K562 (cell line): ENCODE results near the gene RIPK4. TPM values are rescaled to one million over a fixed set of nuclear protein-coding genes. Genes with fewer than 3 reads are reported as not detected.

Experiments
- ATAC-seq: fragments of 200-7000 bp; cut with Tn5 transposase; 3 replicates; pipeline ENCODE4 v1.9.1; 2020; ENCODE audit warnings: moderate library complexity
- BruUV-seq: library from RNA; stranded (reverse); fragments of 400-500 nt; replicated peaks from 2 replicates; lab custom pipeline; 2021; lab: Mats Ljungman, UMichigan
- CTCF ChIA-PET: fragments of 300-600 bp; formaldehyde crosslinking; extraction: SDS; loops from one replicate; lab custom pipeline; 2021; ENCODE audit warnings: low intra/inter-chr PET ratio; lab: Yijun Ruan, JAX
- POLR2A ChIA-PET: fragments of 300-600, 350-650 bp; sonication (Branson Sonifier 250); formaldehyde crosslinking; extraction: SDS; loops from one replicate; lab custom pipeline; 2021; ENCODE audit warnings: antibody characterized with exemption, inconsistent platforms; lab: Yijun Ruan, JAX
- DNase-seq, 4 experiments: peaks; one replicate each; pipeline versions ENCODE4 v3.0.0 to v3.0.0-alpha.2; 2011 to 2018; ENCODE audit warnings: low spot score in 3 of 4, mixed read lengths in 3 of 4; ENCODE audit errors: extremely low read depth in 1 of 4
- FAIRE-seq: peaks from 2 replicates; lab custom pipeline; 2011; peaks lifted over from hg19 to GRCh38; lab: Jason Lieb, UNC
- H2AFZ ChIP-seq: 2 replicates; pipeline ENCODE4 v1.6.0; 2011; ENCODE audit warnings: low read depth, low read length, control low read depth, inconsistent platforms
- H3K27ac ChIP-seq: fragments of 200-600 bp; 3 replicates; pipeline ENCODE4 v1.8.0; 2011; ENCODE audit warnings: low read depth, mild to moderate bottlenecking, control low read depth, inconsistent platforms, low read length, moderate library complexity, mixed read lengths; ENCODE audit errors: extremely low read depth
- H3K27me3 ChIP-seq, 2 experiments: fragments of 300-600 bp in 1 of 2; 2 replicates in 1 of 2; 3 replicates in 1 of 2; pipeline versions ENCODE4 v1.6.0 to v1.8.0; 2011; ENCODE audit warnings: inconsistent platforms in 2 of 2, low read length in 2 of 2, mild to moderate bottlenecking in 1 of 2, mixed read lengths in 1 of 2, moderate library complexity in 1 of 2; ENCODE audit not compliant: control insufficient read depth in 2 of 2, insufficient read depth in 2 of 2
- H3K36me3 ChIP-seq: fragments of 300-600 bp; 3 replicates; pipeline ENCODE4 v1.8.0; 2011; ENCODE audit warnings: mild to moderate bottlenecking, low read length, inconsistent platforms; ENCODE audit not compliant: control insufficient read depth, insufficient read depth
- H3K4me1 ChIP-seq, 2 experiments: fragments of 200-600 bp in 1 of 2; replicated peaks in 1 of 2; 2 replicates in 1 of 2; 3 replicates in 1 of 2; pipeline versions ENCODE4 v1.5.1 to v1.8.0; 2011; ENCODE audit warnings: inconsistent platforms in 2 of 2, low read length in 2 of 2, mild to moderate bottlenecking in 1 of 2, mixed read lengths in 1 of 2, moderate library complexity in 1 of 2; ENCODE audit not compliant: control insufficient read depth in 2 of 2, insufficient read depth in 2 of 2
- H3K4me2 ChIP-seq: 2 replicates; pipeline ENCODE4 v1.6.1; 2011; ENCODE audit warnings: low read length, control low read depth, inconsistent platforms, mixed read lengths; ENCODE audit not compliant: insufficient read depth
- H3K4me3 ChIP-seq: fragments of 200-600 bp; sonication (generic), shearing (Covaris generic); 2 replicates; pipeline ENCODE4 v1.5.1; 2016; ENCODE audit warnings: control low read depth, inconsistent platforms
- H3K79me2 ChIP-seq: fragments of 200-600 bp; 3 replicates; pipeline ENCODE4 v1.8.0; 2011; ENCODE audit warnings: low read length, inconsistent platforms; ENCODE audit not compliant: control insufficient read depth, insufficient read depth
- H3K9ac ChIP-seq, 2 experiments: 2 replicates each; pipeline versions ENCODE4 v1.6.0 to v1.6.1; 2011; ENCODE audit warnings: low read depth in 2 of 2, low read length in 2 of 2, control low read depth in 1 of 2, inconsistent platforms in 1 of 2, mild to moderate bottlenecking in 1 of 2, mixed read lengths in 1 of 2; ENCODE audit not compliant: insufficient read depth in 1 of 2
- H3K9me1 ChIP-seq: one replicate; pipeline ENCODE4 v1.6.0; 2011; ENCODE audit warnings: inconsistent platforms, mild to moderate bottlenecking, low read length, moderate library complexity; ENCODE audit not compliant: control insufficient read depth, insufficient read depth
- H3K9me3 ChIP-seq: replicated peaks from 2 replicates; pipeline ENCODE4 v1.5.1; 2011; ENCODE audit warnings: low read depth, low read length, inconsistent platforms; ENCODE audit not compliant: control insufficient read depth, insufficient read depth
- H4K20me1 ChIP-seq: replicated peaks from 2 replicates; pipeline ENCODE4 v1.6.1; 2011; ENCODE audit warnings: low read length, inconsistent platforms, mixed read lengths; ENCODE audit not compliant: control insufficient read depth, insufficient read depth
- BRD9 ChIP-seq: fragments of 450-650 bp; IDR thresholded peaks from 2 replicates; pipeline ENCODE4 v1.6.1; 2018; ENCODE audit warnings: low read depth; ENCODE audit not compliant: partially characterized antibody
- CBFB ChIP-seq: sonication (generic); formaldehyde crosslinking; IDR thresholded peaks from 2 replicates; pipeline ENCODE4 v1.4.0; 2020; ENCODE audit warnings: mild to moderate bottlenecking, missing genetic modification reagents
- DIDO1 ChIP-seq: fragments of 450-650 bp; IDR thresholded peaks from 2 replicates; pipeline ENCODE4 v1.6.1; 2016; ENCODE audit warnings: low read depth, missing biosample characterization, missing genetic modification characterization
- NBN ChIP-seq: fragments of 450-650 bp; IDR thresholded peaks from 2 replicates; pipeline ENCODE4 v1.6.1; 2016; ENCODE audit warnings: low read depth, mild to moderate bottlenecking
- NONO ChIP-seq, 2 experiments: fragments of 200-400 bp in 1 of 2; fragments of 450-650 bp in 1 of 2; formaldehyde crosslinking in 1 of 2; IDR thresholded peaks; 2 replicates each; pipeline ENCODE4 v1.6.1; 2017; ENCODE audit warnings: low read depth in 2 of 2, mild to moderate bottlenecking in 2 of 2, moderate library complexity in 2 of 2, low read length in 1 of 2
- POU5F1 ChIP-seq: fragments of 150-350 bp; IDR thresholded peaks from 2 replicates; pipeline ENCODE4 v1.6.1; 2014; ENCODE audit warnings: borderline replicate concordance, low read length, low read depth, mild to moderate bottlenecking; ENCODE audit not compliant: partially characterized antibody
- SIN3B ChIP-seq: fragments of 450-650 bp; IDR thresholded peaks from 2 replicates; pipeline ENCODE4 v1.6.1; 2017; ENCODE audit warnings: low read depth, mild to moderate bottlenecking, moderate library complexity
- TAF7 ChIP-seq: fragments of 450-650 bp; IDR thresholded peaks from 2 replicates; pipeline ENCODE4 v1.6.1; 2016; ENCODE audit warnings: missing genetic modification characterization, missing compliant biosample characterization
- TSHZ1 ChIP-seq: fragments of 250-450 bp; sonication (Bioruptor Pico); IDR thresholded peaks from 2 replicates; pipeline ENCODE4 v1.4.0; 2020; ENCODE audit warnings: mild to moderate bottlenecking, moderate library complexity
- ZNF77 ChIP-seq: fragments of 250-450 bp; sonication (Bioruptor Pico); IDR thresholded peaks from 2 replicates; pipeline ENCODE4 v1.5.0; 2020
- WGBS: fragments of 100-300 bp; shearing (Covaris generic); methylation state at CpG from one replicate; pipeline ENCODE4 v1.1.6; 2016; ENCODE audit warnings: low coverage, mixed read lengths; ENCODE audit not compliant: insufficient coverage; ENCODE audit errors: missing lambda C conversion rate; 5-methylcytosine and 5-hydroxymethylcytosine counted together
- in situ Hi-C: fragments of 300-500 bp; cut with MboI; formaldehyde crosslinking; loops from 4 replicates; pipeline ENCODE4 v1.15.0; 2018; ENCODE audit warnings: inconsistent platforms, mixed read lengths
- intact Hi-C: fragments of 100-400 bp; cut with micrococcal nuclease; formaldehyde crosslinking; loops from 2 replicates; pipeline ENCODE4 v1.14.2; 2022
- polyA plus RNA-seq, 8 experiments: library from polyadenylated mRNA; depleted of rRNA in 4 of 8; stranded (reverse) in 5 of 8; unstranded in 3 of 8; fragments of >200 nt; fragmentation: Nextera tagmentation in 2 of 8; fragmentation: Illumina TruSeq in 1 of 8; extraction: Ambion mirVana in 2 of 8; extraction: Trizol in 1 of 8; gene quantifications; 2 replicates each; pipeline versions ENCODE4 v1.2.1 to v1.2.3, GENCODE V29; 2011 to 2014; ENCODE audit warnings: inconsistent platforms in 1 of 8, missing spikeins in 1 of 8
- total RNA-seq, 7 experiments: library from RNA; depleted of rRNA in 6 of 7; stranded (reverse); fragments of >200 nt in 6 of 7; fragmentation: Illumina TruSeq in 2 of 7; extraction: Trizol in 2 of 7; gene quantifications; 2 replicates each; pipeline versions ENCODE4 v1.2.1 to v1.2.3, GENCODE V29; 2011 to 2021; ENCODE audit warnings: low replicate concordance in 1 of 7

RIPK4 gene
- total and polyA plus RNA-seq, 9 of the 15 experiments (the other 6 are each of a cell fraction or from before 2014, with no cell fraction given) = not detected

- H4K20me1 ChIP-seq = 0 out of 2 replicates have a peak, but pooled peaks cover 7% of the 10 kb centered on the region
- POLR2A ChIA-PET = interaction anchor here (1.1 to 3.2 kb wide), 3 partner anchors 11 to 46 kb away, joined by 3 to 13 read pairs (median 4); no protein-coding TSS in a partner anchor
Observed at GRCh38 chr21:41761934-41762635, 4.8 kb downstream of the RIPK4 start.

More at GRCh38 chr21:41761934-41762635, 4.8 kb downstream of the RIPK4 start:
- ATAC-seq (no peak), FAIRE-seq (no peak), DNase-seq (no peak)
- H3K4me3 ChIP-seq = no peak overlapping the region
- H3K9ac ChIP-seq = no peak overlapping the region
- H3K9me1 ChIP-seq = no peaks in the 10 kb centered on the region
- in situ Hi-C loops = no loop called here
- CTCF ChIA-PET = no interaction called here
- H3K36me3 ChIP-seq = no peaks in the 10 kb centered on the region
- H3K9me3 ChIP-seq = no peaks in the 10 kb centered on the region
- TF ChIP-seq TAF7 (tag) (no peak), NONO (IDR thresholded peaks at IDR 0.05; ENCODE audit: low read depth in 2 of 2, low read length in 1 of 2) (no peak), ZNF77 (no peak), NBN (no peak), CBFB (no peak), SIN3B (no peak), TSHZ1 (no peak), POU5F1 (no peak), DIDO1 (tag) (no peak), BRD9 (no peak)
- intact Hi-C loops = no loop called here
- BruUV-seq = no TSS peak
- H3K4me2 ChIP-seq = no peak overlapping the region
- no peak overlapping the region for H3K27ac ChIP-seq
- no peaks in the 10 kb centered on the region for H3K79me2 ChIP-seq
- peaks cover 45 to 75% of the 10 kb centered on the region in 2 experiments for H3K27me3 ChIP-seq
- no peaks in the 10 kb centered on the region; a peak in 1 of 5 replicates for H3K4me1 ChIP-seq
- no peak overlapping the region for H2AFZ ChIP-seq
- WGBS = 1% methylated on average over 22 of the region's 22 CpGs
